ENCODE measurements around the gene RUNX1.

DNA sequence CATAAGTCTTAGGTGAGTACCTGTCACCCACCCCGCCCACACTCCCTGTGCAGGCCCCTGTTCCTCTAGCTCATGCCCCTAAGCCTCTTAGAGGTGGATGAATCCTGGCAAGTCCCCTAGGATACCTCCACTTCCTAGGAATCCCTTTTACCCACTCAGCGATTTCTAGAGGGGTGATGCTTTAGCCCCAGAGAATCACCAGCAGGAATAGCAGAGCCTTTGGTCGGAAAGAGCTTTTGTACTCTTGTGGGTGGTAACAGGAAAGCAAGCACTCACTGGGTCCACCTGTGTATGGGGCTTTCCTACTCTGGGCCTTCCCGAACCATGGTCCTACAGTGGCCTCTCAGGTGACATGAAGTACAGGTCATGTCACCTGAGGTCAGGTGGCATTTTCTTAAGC lies 207.9 kb downstream of the RUNX1 start:
- TF ChIP-seq CTCF (IDR thresholded peaks at IDR 0.05; ENCODE audit: low read depth, low read length) (no peak), POLR2A (IDR thresholded peaks at IDR 0.05; ENCODE audit: extremely low read depth, insufficient read length) (no peak), MYC (IDR thresholded peaks at IDR 0.05; ENCODE audit: low read depth, low read length) (no peak), MAX (IDR thresholded peaks at IDR 0.05; ENCODE audit: low read depth, low read length) (no peak)
